Neural progenitor cell (in vitro differentiated cells): ENCODE measurements around the gene TAF15. TPM values are rescaled to one million over a fixed set of nuclear protein-coding genes. Genes with fewer than 3 reads are reported as not detected.

Experiments used
- DNase-seq: peaks from one replicate; pipeline ENCODE4 v3.0.0-alpha.2; 2016; ENCODE audit warnings: low spot score
- H2AFZ ChIP-seq: fragments of 200-600 bp; sonication (generic); replicated peaks from 2 replicates; pipeline ENCODE4 v1.6.1; 2016; ENCODE audit warnings: antibody characterized with exemption
- H3F3A ChIP-seq: fragments of 200-600 bp; sonication (generic); 2 replicates; pipeline ENCODE4 v1.6.1; 2016; ENCODE audit warnings: antibody characterized with exemption, low read depth
- H3K27ac ChIP-seq: fragments of 200-600 bp; sonication (generic); 2 replicates; pipeline ENCODE4 v1.5.1; 2016; ENCODE audit warnings: mild to moderate bottlenecking
- H3K27me3 ChIP-seq: fragments of 200-600 bp; sonication (generic); 2 replicates; pipeline ENCODE4 v1.6.1; 2016; ENCODE audit warnings: mild to moderate bottlenecking, moderate library complexity
- H3K36me3 ChIP-seq: fragments of 200-600 bp; sonication (generic); 2 replicates; pipeline ENCODE4 v1.5.1; 2016
- H3K4me1 ChIP-seq: fragments of 200-600 bp; sonication (generic); 2 replicates; pipeline ENCODE4 v1.6.1; 2016; ENCODE audit warnings: mixed run types
- H3K4me2 ChIP-seq: fragments of 200-600 bp; sonication (generic); 2 replicates; pipeline ENCODE4 v1.6.1; 2016
- H3K4me3 ChIP-seq: fragments of 200-600 bp; sonication (generic); 2 replicates; pipeline ENCODE4 v1.5.1; 2016
- H3K79me2 ChIP-seq: fragments of 200-600 bp; sonication (generic); 2 replicates; pipeline ENCODE4 v1.6.1; 2016; ENCODE audit warnings: low read depth
- H3K9ac ChIP-seq: fragments of 200-600 bp; sonication (generic); 2 replicates; pipeline ENCODE4 v1.6.1; 2016
- H3K9me3 ChIP-seq: fragments of 200-600 bp; sonication (generic); 2 replicates; pipeline ENCODE4 v1.5.1; 2016; ENCODE audit warnings: low read depth
- H4K20me1 ChIP-seq: fragments of 200-600 bp; sonication (generic); 2 replicates; pipeline ENCODE4 v1.6.1; 2016; ENCODE audit warnings: low read depth
- H3K27ac Mint-ChIP-seq: 3 replicates; pipeline ENCODE4 v1.8.0; 2021; ENCODE audit warnings: mixed read lengths
- H3K27me3 Mint-ChIP-seq: 2 replicates; pipeline ENCODE4 v1.8.0; 2022; ENCODE audit warnings: low read depth, mild to moderate bottlenecking, inconsistent platforms, moderate library complexity, mixed read lengths; ENCODE audit not compliant: insufficient read depth
- H3K36me3 Mint-ChIP-seq: 3 replicates; pipeline ENCODE4 v1.8.0; 2021; ENCODE audit warnings: mixed read lengths
- H3K4me1 Mint-ChIP-seq: 3 replicates; pipeline ENCODE4 v1.8.0; 2021; ENCODE audit warnings: mixed read lengths
- H3K4me3 Mint-ChIP-seq: 3 replicates; pipeline ENCODE4 v1.8.0; 2021; ENCODE audit warnings: mild to moderate bottlenecking, moderate library complexity, mixed read lengths
- H3K9me3 Mint-ChIP-seq: 3 replicates; pipeline ENCODE4 v1.8.0; 2020; ENCODE audit warnings: mixed read lengths
- CTCF ChIP-seq: fragments of 200-600 bp; sonication (generic); IDR thresholded peaks from 2 replicates; pipeline ENCODE4 v1.5.1; 2017; ENCODE audit warnings: antibody characterized with exemption, mild to moderate bottlenecking
- EZH2 ChIP-seq: fragments of 200-600 bp; sonication (generic); IDR thresholded peaks from 2 replicates; pipeline ENCODE4 v1.6.1; 2017; ENCODE audit warnings: antibody characterized with exemption, mild to moderate bottlenecking, moderate library complexity
- EZH2phosphoT487 ChIP-seq: fragments of 200-600 bp; sonication (generic); IDR thresholded peaks from 2 replicates; pipeline ENCODE4 v1.6.1; 2017; ENCODE audit warnings: antibody characterized with exemption
- total RNA-seq: library from RNA; depleted of rRNA; stranded (reverse); fragments of >200 nt; gene quantifications from 2 replicates; pipeline ENCODE4 v1.2.3, GENCODE V29; 2015; ENCODE audit warnings: low replicate concordance

The TAF15 gene
- total RNA-seq, 1 donor from 2014 or later, result 90.1 TPM

- no peaks in the 10 kb centered on the region for H3K79me2 ChIP-seq
- peaks cover 10% of the 10 kb centered on the region for H4K20me1 ChIP-seq
- Mint-ChIP-seq H3K27ac (no peak overlapping the region), H3K36me3 (no peaks in the 10 kb centered on the region), H3K4me3 (no peak overlapping the region), H3K9me3 (no peaks in the 10 kb centered on the region), H3K27me3 (peaks cover 54% of the 10 kb centered on the region), H3K4me1 (peaks cover 8% of the 10 kb centered on the region)
- no peak overlapping the region for H2AFZ ChIP-seq
- H3K4me1 ChIP-seq, result no peaks in the 10 kb centered on the region
- H3K4me3 ChIP-seq, result no peak overlapping the region
- no peak overlapping the region for H3K27ac ChIP-seq
- no peak overlapping the region for H3K4me2 ChIP-seq
- no peaks in the 10 kb centered on the region for H3K9me3 ChIP-seq
- H3K36me3 ChIP-seq, result no peaks in the 10 kb centered on the region
- no peaks in the 10 kb centered on the region for H3F3A ChIP-seq
- H3K27me3 ChIP-seq, result peaks cover 75% of the 10 kb centered on the region
- no peak for DNase-seq
- H3K9ac ChIP-seq, result no peak overlapping the region
- TF ChIP-seq EZH2phosphoT487, result no peak
- TF ChIP-seq CTCF, result no peak
- TF ChIP-seq EZH2, result no peak
Observed at GRCh38 chr17:35797918-35798317, 11.4 kb upstream of the TAF15 start.

GRCh38 chr17:35799942-35800341 lies 9.3 kb upstream of the TAF15 start:
- Histone ChIP-seq H3K4me3 (no peak overlapping the region), H3K4me1 (no peaks in the 10 kb centered on the region), H3K9me3 (no peaks in the 10 kb centered on the region), H3F3A (peaks cover 1% of the 10 kb centered on the region), H2AFZ (no peak overlapping the region), H3K9ac (no peak overlapping the region), H3K79me2 (no peaks in the 10 kb centered on the region), H4K20me1 (peaks cover 3% of the 10 kb centered on the region), H3K27ac (no peak overlapping the region), H3K4me2 (no peak overlapping the region), H3K27me3 (peaks cover 55% of the 10 kb centered on the region), H3K36me3 (no peaks in the 10 kb centered on the region)
- H3K27me3 Mint-ChIP-seq, result peaks cover 34% of the 10 kb centered on the region
- H3K4me3 Mint-ChIP-seq, result no peak overlapping the region
- DNase-seq, result no peak
- H3K36me3 Mint-ChIP-seq, result no peaks in the 10 kb centered on the region
- no peak overlapping the region for H3K27ac Mint-ChIP-seq
- peaks cover 9% of the 10 kb centered on the region for H3K4me1 Mint-ChIP-seq
- H3K9me3 Mint-ChIP-seq, result no peaks in the 10 kb centered on the region
- no peak for TF ChIP-seq EZH2phosphoT487
- no peak for TF ChIP-seq CTCF
- TF ChIP-seq EZH2, result no peak

DNA sequence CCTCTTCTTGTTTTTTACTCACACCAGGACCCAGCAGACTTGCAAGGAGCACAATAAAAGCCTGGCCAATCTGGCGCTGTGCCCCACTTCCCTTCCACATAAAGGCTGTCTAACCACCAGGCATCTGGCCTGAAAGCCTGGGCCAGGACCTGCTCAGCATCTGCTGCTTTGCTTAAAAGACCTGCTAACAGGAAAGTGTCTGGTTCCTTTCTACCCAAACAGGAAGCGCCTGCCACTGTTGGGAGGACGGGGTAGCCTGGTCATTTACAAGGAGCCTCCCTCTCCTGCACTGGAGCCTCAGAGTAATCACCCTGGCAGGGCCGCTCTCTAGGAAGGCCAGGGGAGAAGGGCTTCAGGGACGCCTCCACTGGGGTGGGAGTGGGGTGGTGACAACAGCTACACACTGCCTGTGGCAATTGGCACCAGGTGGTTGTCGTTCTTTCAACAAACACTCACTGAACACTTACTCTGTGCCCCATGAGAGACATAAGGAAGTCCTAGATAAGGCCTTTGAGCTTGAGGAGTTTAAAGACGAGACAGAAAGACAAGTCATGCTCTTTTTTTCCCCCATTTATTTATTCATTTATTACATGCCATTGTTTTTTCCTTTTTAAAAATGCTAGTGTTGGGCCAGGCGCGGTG lies 7.6 kb upstream of the TAF15 start:
- Mint-ChIP-seq H3K36me3 (no peaks in the 10 kb centered on the region), H3K9me3 (no peaks in the 10 kb centered on the region), H3K4me1 (peaks cover 6% of the 10 kb centered on the region), H3K27me3 (peaks cover 22% of the 10 kb centered on the region), H3K27ac (no peak overlapping the region), H3K4me3 (no peak overlapping the region)
- Histone ChIP-seq H3K4me2 (no peak overlapping the region), H3K9me3 (no peaks in the 10 kb centered on the region), H3K9ac (no peak overlapping the region), H3K27ac (no peak overlapping the region), H3K4me1 (no peaks in the 10 kb centered on the region), H3K79me2 (no peaks in the 10 kb centered on the region), H4K20me1 (no peaks in the 10 kb centered on the region), H3K27me3 (peaks cover 38% of the 10 kb centered on the region), H3F3A (peaks cover 8% of the 10 kb centered on the region), H2AFZ (no peak overlapping the region), H3K4me3 (no peak overlapping the region), H3K36me3 (no peaks in the 10 kb centered on the region)
- no peak for TF ChIP-seq EZH2phosphoT487
- TF ChIP-seq EZH2, result no peak
- DNase-seq, result no peak

DNA sequence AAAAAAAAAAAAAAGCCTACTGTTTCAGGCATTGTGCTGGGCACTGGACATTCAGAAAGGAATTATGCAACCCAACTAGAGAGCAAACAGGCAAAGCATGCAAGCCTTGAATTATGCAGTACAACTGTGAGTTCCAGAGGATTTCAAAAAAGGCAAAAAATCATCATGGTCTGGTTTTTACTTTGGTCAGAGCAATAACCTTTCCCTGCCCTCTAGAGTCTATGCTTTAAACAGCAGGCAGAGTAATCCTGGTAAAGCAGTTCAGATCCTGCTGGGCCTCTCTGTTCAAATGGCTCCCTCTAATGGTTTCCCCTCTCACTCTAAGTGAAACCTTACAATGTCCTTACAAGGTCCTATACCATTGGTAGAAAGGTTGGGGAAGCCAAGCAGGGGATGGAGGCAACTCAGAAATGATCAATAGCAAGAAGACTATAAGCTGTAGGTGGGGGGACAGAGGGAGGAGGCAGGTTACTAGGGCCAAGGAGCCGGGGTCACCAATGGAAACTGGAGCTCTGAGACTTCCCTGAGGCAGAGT lies 4.6 kb upstream of the TAF15 start:
- peaks cover 5% of the 10 kb centered on the region for H3K79me2 ChIP-seq
- peak overlapping the region; percentile 41 for H2AFZ ChIP-seq
- peaks cover under 1% of the 10 kb centered on the region for H4K20me1 ChIP-seq
- H3K4me3 ChIP-seq, result no peak overlapping the region
- peaks cover 4% of the 10 kb centered on the region for H3K4me1 ChIP-seq
- no peaks in the 10 kb centered on the region for H3K36me3 ChIP-seq
- no peaks in the 10 kb centered on the region for H3K9me3 ChIP-seq
- peaks cover 18% of the 10 kb centered on the region for H3K4me1 Mint-ChIP-seq
- H3K9me3 Mint-ChIP-seq, result no peaks in the 10 kb centered on the region
- no peak overlapping the region for H3K27ac Mint-ChIP-seq
- H3K27me3 ChIP-seq, result peaks cover 7% of the 10 kb centered on the region
- H3K27ac ChIP-seq, result no peak overlapping the region
- peaks cover 6% of the 10 kb centered on the region for H3K27me3 Mint-ChIP-seq
- H3K4me2 ChIP-seq, result no peak overlapping the region
- no peaks in the 10 kb centered on the region for H3K36me3 Mint-ChIP-seq
- TF ChIP-seq CTCF (peak; percentile 76), EZH2phosphoT487 (no peak)
- peak; percentile 86 for DNase-seq
- no peak overlapping the region for H3K4me3 Mint-ChIP-seq
- no peak overlapping the region for H3K9ac ChIP-seq
- peaks cover 8% of the 10 kb centered on the region for H3F3A ChIP-seq
